Astrocyte (in vitro differentiated cells and primary cell): ENCODE data around the gene GRPEL2. TPM values are rescaled to one million over a fixed set of nuclear protein-coding genes. Genes with fewer than 3 reads are reported as not detected.
A peak's percentile ranks its signal among the peaks of the same experiment; 100 is the strongest.

Experiments
- DNase-seq: peaks from one replicate; pipeline ENCODE4 v3.0.0-alpha.2; 2010; ENCODE audit warnings: low read depth
- FAIRE-seq: peaks from 2 replicates; lab custom pipeline; 2011; peaks lifted over from hg19 to GRCh38; lab: Jason Lieb, UNC
- H2AFZ ChIP-seq: 2 replicates; pipeline ENCODE4 v1.6.0; 2012; ENCODE audit warnings: low read depth, low read length, inconsistent platforms
- H3K27ac ChIP-seq: 2 replicates; pipeline ENCODE4 v1.5.1; 2011; ENCODE audit warnings: low read depth, low read length, inconsistent platforms
- H3K27me3 ChIP-seq: 2 replicates; pipeline ENCODE4 v1.6.0; 2011; ENCODE audit warnings: low read length, inconsistent platforms; ENCODE audit not compliant: insufficient read depth
- H3K36me3 ChIP-seq: 2 replicates; pipeline ENCODE4 v1.5.1; 2011; ENCODE audit warnings: low read length, inconsistent platforms; ENCODE audit not compliant: insufficient read depth
- H3K4me1 ChIP-seq: 2 replicates; pipeline ENCODE4 v1.5.1; 2011; ENCODE audit warnings: low read length, inconsistent platforms; ENCODE audit not compliant: insufficient read depth
- H3K4me2 ChIP-seq: 2 replicates; pipeline ENCODE4 v1.6.0; 2012; ENCODE audit warnings: low read length, inconsistent platforms
- H3K4me3 ChIP-seq: 2 replicates; pipeline ENCODE4 v1.5.1; 2011; ENCODE audit warnings: low read depth, mild to moderate bottlenecking, low read length, inconsistent platforms; ENCODE audit not compliant: insufficient read depth
- H3K79me2 ChIP-seq: 2 replicates; pipeline ENCODE4 v1.6.0; 2012; ENCODE audit warnings: mild to moderate bottlenecking, low read length, inconsistent platforms; ENCODE audit not compliant: insufficient read depth
- H3K9ac ChIP-seq: 2 replicates; pipeline ENCODE4 v1.6.0; 2012; ENCODE audit warnings: mild to moderate bottlenecking, low read length, inconsistent platforms
- H3K9me3 ChIP-seq: 2 replicates; pipeline ENCODE4 v1.5.1; 2012; ENCODE audit warnings: low read depth, mild to moderate bottlenecking, low read length, inconsistent platforms; ENCODE audit not compliant: insufficient read depth
- H4K20me1 ChIP-seq: 2 replicates; pipeline ENCODE4 v1.6.0; 2012; ENCODE audit warnings: low read length, inconsistent platforms; ENCODE audit not compliant: insufficient read depth
- H3K27ac Mint-ChIP-seq: one replicate; pipeline ENCODE4 v1.8.0; 2021; ENCODE audit warnings: mild to moderate bottlenecking, mixed read lengths; ENCODE audit not compliant: unreplicated experiment
- H3K27me3 Mint-ChIP-seq: one replicate; pipeline ENCODE4 v1.8.0; 2021; ENCODE audit warnings: low read depth, mixed read lengths; ENCODE audit not compliant: unreplicated experiment
- H3K36me3 Mint-ChIP-seq: one replicate; pipeline ENCODE4 v1.8.0; 2021; ENCODE audit warnings: low read depth, mixed read lengths; ENCODE audit not compliant: unreplicated experiment
- H3K4me1 Mint-ChIP-seq: one replicate; pipeline ENCODE4 v1.8.0; 2021; ENCODE audit warnings: low read depth, mixed read lengths; ENCODE audit not compliant: unreplicated experiment
- H3K4me3 Mint-ChIP-seq: one replicate; pipeline ENCODE4 v1.8.0; 2021; ENCODE audit warnings: mild to moderate bottlenecking, moderate library complexity, mixed read lengths; ENCODE audit not compliant: unreplicated experiment
- H3K9me3 Mint-ChIP-seq: one replicate; pipeline ENCODE4 v1.8.0; 2021; ENCODE audit warnings: mild to moderate bottlenecking, mixed read lengths; ENCODE audit not compliant: unreplicated experiment
- CTCF ChIP-seq: IDR thresholded peaks from 2 replicates; pipeline ENCODE4 v1.5.1; 2011; ENCODE audit warnings: low read depth, mild to moderate bottlenecking, inconsistent platforms, low read length, moderate library complexity; ENCODE audit not compliant: insufficient read depth
- EZH2 ChIP-seq: IDR thresholded peaks from 2 replicates; pipeline ENCODE4 v1.6.1; 2012; ENCODE audit warnings: mild to moderate bottlenecking, low read length, inconsistent platforms; ENCODE audit not compliant: insufficient read depth
- total RNA-seq: library from RNA; stranded (reverse); gene quantifications from 2 replicates; pipeline ENCODE4 v1.2.1, GENCODE V29; 2021

GRPEL2 gene
- total RNA-seq, 1 donor from 2014 or later, result 26.0 TPM

- DNase-seq, result no peak
Observed at GRCh38 chr5:149364719-149365118, 19.4 kb downstream of the GRPEL2 start.

GRCh38 chr5:149365418-149365817 lies 20.1 kb downstream of the GRPEL2 start:
- Mint-ChIP-seq H3K36me3 (no peaks in the 10 kb centered on the region), H3K27me3 (no peaks in the 10 kb centered on the region), H3K4me3 (no peak overlapping the region), H3K9me3 (no peaks in the 10 kb centered on the region), H3K4me1 (peaks cover 16% of the 10 kb centered on the region), H3K27ac (no peak overlapping the region)
- no peak for FAIRE-seq
- H2AFZ ChIP-seq, result no peak overlapping the region
- no peaks in the 10 kb centered on the region for H3K36me3 ChIP-seq
- no peaks in the 10 kb centered on the region for H4K20me1 ChIP-seq
- no peak for DNase-seq
- H3K27ac ChIP-seq, result no peak overlapping the region
- H3K27me3 ChIP-seq, result no peaks in the 10 kb centered on the region
- no peaks in the 10 kb centered on the region for H3K4me1 ChIP-seq
- H3K9ac ChIP-seq, result no peak overlapping the region
- no peak for TF ChIP-seq EZH2
- no peak for TF ChIP-seq CTCF
- H3K4me3 ChIP-seq, result no peak overlapping the region
- H3K9me3 ChIP-seq, result no peaks in the 10 kb centered on the region
- no peak overlapping the region for H3K4me2 ChIP-seq
- no peaks in the 10 kb centered on the region for H3K79me2 ChIP-seq

More at GRCh38 chr5:149364719-149365118, 19.4 kb downstream of the GRPEL2 start:
- H3K36me3 ChIP-seq, result no peaks in the 10 kb centered on the region
- Mint-ChIP-seq H3K36me3 (no peaks in the 10 kb centered on the region), H3K27ac (peak overlapping the region; percentile 10), H3K9me3 (no peaks in the 10 kb centered on the region), H3K27me3 (no peaks in the 10 kb centered on the region), H3K4me3 (no peak overlapping the region), H3K4me1 (peaks cover 16% of the 10 kb centered on the region)
- no peaks in the 10 kb centered on the region for H3K27me3 ChIP-seq
- H3K4me2 ChIP-seq, result no peak overlapping the region
- H3K27ac ChIP-seq, result no peak overlapping the region
- TF ChIP-seq EZH2 (no peak), CTCF (no peak)
- H2AFZ ChIP-seq, result no peak overlapping the region
- no peak overlapping the region for H3K4me3 ChIP-seq
- no peaks in the 10 kb centered on the region for H3K9me3 ChIP-seq
- no peaks in the 10 kb centered on the region for H3K4me1 ChIP-seq
- no peaks in the 10 kb centered on the region for H4K20me1 ChIP-seq
- FAIRE-seq, result no peak
- no peaks in the 10 kb centered on the region for H3K79me2 ChIP-seq
- no peak overlapping the region for H3K9ac ChIP-seq

GRCh38 chr5:149366169-149366729 lies 20.9 kb downstream of the GRPEL2 start:
- no peak for TF ChIP-seq CTCF
- TF ChIP-seq EZH2, result no peak
- H3K9me3 ChIP-seq, result no peaks in the 10 kb centered on the region
- Mint-ChIP-seq H3K27me3 (no peaks in the 10 kb centered on the region), H3K4me1 (peaks cover 16% of the 10 kb centered on the region), H3K4me3 (no peak overlapping the region), H3K27ac (no peak overlapping the region), H3K9me3 (no peaks in the 10 kb centered on the region), H3K36me3 (no peaks in the 10 kb centered on the region)
- no peaks in the 10 kb centered on the region for H4K20me1 ChIP-seq
- H3K36me3 ChIP-seq, result no peaks in the 10 kb centered on the region
- no peak overlapping the region for H3K4me2 ChIP-seq
- no peak overlapping the region for H3K27ac ChIP-seq
- H3K9ac ChIP-seq, result no peak overlapping the region
- no peaks in the 10 kb centered on the region for H3K4me1 ChIP-seq
- no peak overlapping the region for H3K4me3 ChIP-seq
- H3K79me2 ChIP-seq, result no peaks in the 10 kb centered on the region
- DNase-seq, result no peak
- H3K27me3 ChIP-seq, result no peaks in the 10 kb centered on the region
- H2AFZ ChIP-seq, result no peak overlapping the region
- FAIRE-seq, result no peak
